Measurements from ENCODE around the gene ZNF414. TPM values are rescaled to one million over a fixed set of nuclear protein-coding genes. Genes with fewer than 3 reads are reported as not detected.

The ZNF414 gene
- total and polyA plus RNA-seq, 9 donors: 0.62 to 49.7 (median 26.2) TPM

- no peak for DNase-seq
- H3K4me3 ChIP-seq: no peak overlapping the region
- H3K36me3 ChIP-seq: no peaks in the 10 kb centered on the region
- WGBS, 3 donors: 58 to 67% (median 65%) methylated on average over 2 of the region's 2 CpGs
- H3K9me3 ChIP-seq: no peaks in the 10 kb centered on the region
- no peak for TF ChIP-seq EP300 (IDR thresholded peaks at IDR 0.05)
- TF ChIP-seq POLR2A (IDR thresholded peaks at IDR 0.05): no peak
- no peak for TF ChIP-seq CTCF (IDR thresholded peaks at IDR 0.05)
- H3K27me3 ChIP-seq: no peaks in the 10 kb centered on the region
- intact Hi-C loops (cut with DNase I): no loop called here
- H3K4me1 ChIP-seq (ENCODE audit: insufficient read depth): peaks cover 3% of the 10 kb centered on the region
- no peak overlapping the region for H3K27ac ChIP-seq
These were observed 18.3 kb upstream of the ZNF414 start for GRCh38 chr19:8532225-8532624.

- H3K27ac ChIP-seq: no peak overlapping the region
- intact Hi-C loops (cut with DNase I): no loop called here
- WGBS, 3 donors: 80 to 89% (median 85%) methylated on average over 7 of the region's 7 CpGs
These were observed 17.5 kb upstream of the ZNF414 start for GRCh38 chr19:8531470-8531869.

GRCh38 chr19:8530061-8530679, 16.2 kb upstream of the ZNF414 start:
- Histone ChIP-seq H3K4me3 (no peak overlapping the region), H3K9me3 (no peaks in the 10 kb centered on the region), H3K36me3 (no peaks in the 10 kb centered on the region), H3K27ac (no peak overlapping the region), H3K27me3 (no peaks in the 10 kb centered on the region), H3K4me1 (ENCODE audit: insufficient read depth) (peaks cover 7% of the 10 kb centered on the region)
- no peak for TF ChIP-seq CTCF (IDR thresholded peaks at IDR 0.05)
- TF ChIP-seq EP300 (IDR thresholded peaks at IDR 0.05): no peak
- no peak for TF ChIP-seq POLR2A (IDR thresholded peaks at IDR 0.05)
- 92 to 94% (median 94%) methylated on average over 35 of the region's 35 CpGs for WGBS, 3 donors
- DNase-seq: peak in 1 of 5 donors; percentile 32
- intact Hi-C loops (cut with DNase I): no loop called here

More at GRCh38 chr19:8531470-8531869, 17.5 kb upstream of the ZNF414 start:
- TF ChIP-seq EP300 (IDR thresholded peaks at IDR 0.05): no peak
- no peak for TF ChIP-seq CTCF (IDR thresholded peaks at IDR 0.05)
- TF ChIP-seq POLR2A (IDR thresholded peaks at IDR 0.05): no peak
- DNase-seq: no peak
- H3K4me3 ChIP-seq: no peak overlapping the region
- peaks cover 7% of the 10 kb centered on the region for H3K4me1 ChIP-seq (ENCODE audit: insufficient read depth)
- no peaks in the 10 kb centered on the region for H3K36me3 ChIP-seq
- no peaks in the 10 kb centered on the region for H3K9me3 ChIP-seq
- no peaks in the 10 kb centered on the region for H3K27me3 ChIP-seq

GRCh38 chr19:8529369-8530006, 15.5 kb upstream of the ZNF414 start:
- Histone ChIP-seq H3K27ac (no peak overlapping the region), H3K9me3 (no peaks in the 10 kb centered on the region), H3K4me1 (ENCODE audit: insufficient read depth) (peaks cover 7% of the 10 kb centered on the region), H3K36me3 (no peaks in the 10 kb centered on the region), H3K4me3 (no peak overlapping the region), H3K27me3 (no peaks in the 10 kb centered on the region)
- no peak for TF ChIP-seq CTCF (IDR thresholded peaks at IDR 0.05)
- no peak for TF ChIP-seq POLR2A (IDR thresholded peaks at IDR 0.05)
- no peak for TF ChIP-seq EP300 (IDR thresholded peaks at IDR 0.05)
- intact Hi-C loops (cut with DNase I): no loop called here
- 89 to 95% (median 90%) methylated on average over 4 of the region's 4 CpGs for WGBS, 3 donors
- DNase-seq: no peak
